Measurements from ENCODE around the gene DGCR2. TPM values are rescaled to one million over a fixed set of nuclear protein-coding genes. Genes with fewer than 3 reads are reported as not detected.

Gene DGCR2
- total and polyA plus RNA-seq, 2 experiments from 2014 or later, result 18.5 to 83.0 TPM

- TF ChIP-seq POLR2AphosphoS5 (IDR thresholded peaks at IDR 0.05; ENCODE audit: low read depth) (no peak), NANOG (IDR thresholded peaks at IDR 0.05; ENCODE audit: borderline replicate concordance) (no peak), STAT1 (IDR thresholded peaks at IDR 0.05; ENCODE audit: unreplicated experiment) (no peak), CTCF (conservative IDR thresholded peaks at IDR 0.05; ENCODE audit: low read depth in 2 of 2) (no peak), JUNB (IDR thresholded peaks at IDR 0.05; ENCODE audit: unreplicated experiment) (no peak), CREB1 (CRISPR knock-in tag; IDR thresholded peaks at IDR 0.05; ENCODE audit: low read depth) (no peak), EZH2phosphoT487 (IDR thresholded peaks at IDR 0.05; ENCODE audit: unreplicated experiment) (no peak), ZNF331 (CRISPR knock-in tag; IDR thresholded peaks at IDR 0.05; ENCODE audit: low read depth) (no peak), ZNF114 (CRISPR knock-in tag; IDR thresholded peaks at IDR 0.05) (no peak), EZH2 (IDR thresholded peaks at IDR 0.05; ENCODE audit: low read depth, unreplicated experiment) (no peak), ZNF462 (CRISPR knock-in tag; IDR thresholded peaks at IDR 0.05) (no peak)
- TF ChIP-seq, protein P1, sequence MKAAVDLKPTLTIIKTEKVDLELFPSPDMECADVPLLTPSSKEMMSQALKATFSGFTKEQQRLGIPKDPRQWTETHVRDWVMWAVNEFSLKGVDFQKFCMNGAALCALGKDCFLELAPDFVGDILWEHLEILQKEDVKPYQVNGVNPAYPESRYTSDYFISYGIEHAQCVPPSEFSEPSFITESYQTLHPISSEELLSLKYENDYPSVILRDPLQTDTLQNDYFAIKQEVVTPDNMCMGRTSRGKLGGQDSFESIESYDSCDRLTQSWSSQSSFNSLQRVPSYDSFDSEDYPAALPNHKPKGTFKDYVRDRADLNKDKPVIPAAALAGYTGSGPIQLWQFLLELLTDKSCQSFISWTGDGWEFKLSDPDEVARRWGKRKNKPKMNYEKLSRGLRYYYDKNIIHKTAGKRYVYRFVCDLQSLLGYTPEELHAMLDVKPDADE (IDR thresholded peaks at IDR 0.05), result no peak
- TF ChIP-seq, protein P2, sequence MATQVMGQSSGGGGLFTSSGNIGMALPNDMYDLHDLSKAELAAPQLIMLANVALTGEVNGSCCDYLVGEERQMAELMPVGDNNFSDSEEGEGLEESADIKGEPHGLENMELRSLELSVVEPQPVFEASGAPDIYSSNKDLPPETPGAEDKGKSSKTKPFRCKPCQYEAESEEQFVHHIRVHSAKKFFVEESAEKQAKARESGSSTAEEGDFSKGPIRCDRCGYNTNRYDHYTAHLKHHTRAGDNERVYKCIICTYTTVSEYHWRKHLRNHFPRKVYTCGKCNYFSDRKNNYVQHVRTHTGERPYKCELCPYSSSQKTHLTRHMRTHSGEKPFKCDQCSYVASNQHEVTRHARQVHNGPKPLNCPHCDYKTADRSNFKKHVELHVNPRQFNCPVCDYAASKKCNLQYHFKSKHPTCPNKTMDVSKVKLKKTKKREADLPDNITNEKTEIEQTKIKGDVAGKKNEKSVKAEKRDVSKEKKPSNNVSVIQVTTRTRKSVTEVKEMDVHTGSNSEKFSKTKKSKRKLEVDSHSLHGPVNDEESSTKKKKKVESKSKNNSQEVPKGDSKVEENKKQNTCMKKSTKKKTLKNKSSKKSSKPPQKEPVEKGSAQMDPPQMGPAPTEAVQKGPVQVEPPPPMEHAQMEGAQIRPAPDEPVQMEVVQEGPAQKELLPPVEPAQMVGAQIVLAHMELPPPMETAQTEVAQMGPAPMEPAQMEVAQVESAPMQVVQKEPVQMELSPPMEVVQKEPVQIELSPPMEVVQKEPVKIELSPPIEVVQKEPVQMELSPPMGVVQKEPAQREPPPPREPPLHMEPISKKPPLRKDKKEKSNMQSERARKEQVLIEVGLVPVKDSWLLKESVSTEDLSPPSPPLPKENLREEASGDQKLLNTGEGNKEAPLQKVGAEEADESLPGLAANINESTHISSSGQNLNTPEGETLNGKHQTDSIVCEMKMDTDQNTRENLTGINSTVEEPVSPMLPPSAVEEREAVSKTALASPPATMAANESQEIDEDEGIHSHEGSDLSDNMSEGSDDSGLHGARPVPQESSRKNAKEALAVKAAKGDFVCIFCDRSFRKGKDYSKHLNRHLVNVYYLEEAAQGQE (IDR thresholded peaks at IDR 0.05; ENCODE audit: unreplicated experiment), result no peak
- no peak overlapping the region for H3K27ac ChIP-seq (ENCODE audit: low read depth)
- DNase-seq (ENCODE audit: low spot score), result no peak
- H3K4me2 ChIP-seq, result no peak overlapping the region
- H3K9me2 ChIP-seq (ENCODE audit: insufficient read depth), result no peaks in the 10 kb centered on the region
- H2AFZ ChIP-seq, result no peak overlapping the region
- no peaks in the 10 kb centered on the region for H3K27me3 ChIP-seq (ENCODE audit: insufficient read depth)
- Mint-ChIP-seq H3K4me3 (no peak overlapping the region), H3K36me3 (ENCODE audit: low read depth) (peaks cover 26% of the 10 kb centered on the region), H3K4me1 (no peaks in the 10 kb centered on the region), H3K27me3 (ENCODE audit: insufficient read depth, low read depth, poor library complexity) (peaks cover 6% of the 10 kb centered on the region), H3K27ac (no peak overlapping the region), H3K9me3 (no peaks in the 10 kb centered on the region; the same call in 2 of the 3 replicates)
- H3F3A ChIP-seq (replicated peaks; ENCODE audit: low read depth), result no peaks in the 10 kb centered on the region
- no peak for ATAC-seq
- no peaks in the 10 kb centered on the region; the same call in 1 of the 2 replicates for H3K79me2 ChIP-seq (replicated peaks; ENCODE audit: insufficient read depth)
- H4K20me1 ChIP-seq (replicated peaks; ENCODE audit: insufficient read depth), result peaks cover 17% of the 10 kb centered on the region; the same call in 1 of the 2 replicates
- H3K4me1 ChIP-seq (ENCODE audit: insufficient read depth), result no peaks in the 10 kb centered on the region
- no peaks in the 10 kb centered on the region; the same call in 1 of the 2 replicates for H3K36me3 ChIP-seq (ENCODE audit: insufficient read depth)
- no peak overlapping the region for H3K4me3 ChIP-seq
Observed at GRCh38 chr22:19056951-19057401, 65.2 kb downstream of the DGCR2 start.

All from GM23338 (cell line).